SK-N-MC (cell line): ENCODE measurements around the gene SRGAP1.

Experiments
- EZH2 ChIP-seq: fragments of 200-600 bp; sonication (generic); IDR thresholded peaks from one replicate; pipeline ENCODE4 v1.6.1; 2017; ENCODE audit warnings: antibody characterized with exemption
- FOXP2 ChIP-seq: optimal IDR thresholded peaks from 2 replicates; pipeline ENCODE3; 2011; ENCODE audit warnings: mild to moderate bottlenecking, moderate library complexity; ENCODE audit not compliant: insufficient read depth; ENCODE audit errors: extremely low read length, control extremely low read depth
- POLR2AphosphoS5 ChIP-seq: IDR thresholded peaks from 2 replicates; pipeline ENCODE4 v1.6.1; 2012; ENCODE audit warnings: mild to moderate bottlenecking, low read depth, low read length, borderline replicate concordance

DNA sequence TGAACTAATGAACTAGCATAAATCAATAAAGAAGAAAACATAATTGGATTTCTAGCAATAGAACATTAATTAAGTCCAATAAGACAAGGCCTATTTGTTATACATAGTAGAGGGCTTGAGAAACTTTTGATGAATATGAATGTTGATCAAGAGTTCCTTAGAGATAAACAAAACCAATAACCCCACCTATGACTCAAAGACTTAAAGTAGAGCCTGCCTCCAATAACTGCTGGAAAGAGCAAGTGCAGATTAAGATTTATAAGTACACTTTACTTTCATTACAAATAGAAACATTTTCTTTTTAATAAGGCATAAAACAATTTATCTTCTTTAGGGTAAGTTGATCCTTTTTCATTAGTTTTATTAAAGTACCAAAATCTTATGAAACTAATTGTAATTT lies 185.7 kb downstream of the SRGAP1 start:
- TF ChIP-seq POLR2AphosphoS5 (no peak), EZH2 (no peak), FOXP2 (no peak)
